OCI-LY1 (cell line): ENCODE results near the gene HNRNPA0.

Source experiments
- H2AFZ ChIP-seq: fragments of 200-600 bp; sonication (generic), shearing (Covaris generic); 2 replicates; pipeline ENCODE4 v1.6.0; 2014; ENCODE audit warnings: antibody characterized with exemption, mild to moderate bottlenecking, low read length
- H3F3A ChIP-seq: fragments of 200-600 bp; sonication (generic), shearing (Covaris generic); 2 replicates; pipeline ENCODE4 v1.6.0; 2014; ENCODE audit warnings: mild to moderate bottlenecking, antibody characterized with exemption, low read length, moderate library complexity; ENCODE audit not compliant: insufficient read depth
- H3K27ac ChIP-seq: fragments of 200-600 bp; sonication (generic); 2 replicates; pipeline ENCODE4 v1.5.1; 2014; ENCODE audit warnings: low read length, mixed run types, mild to moderate bottlenecking, low read depth; ENCODE audit not compliant: poor library complexity, severe bottlenecking
- H3K27me3 ChIP-seq: fragments of 200-600 bp; sonication (generic); 2 replicates; pipeline ENCODE4 v1.6.0; 2014; ENCODE audit warnings: antibody characterized with exemption, mild to moderate bottlenecking, low read length, moderate library complexity; ENCODE audit not compliant: insufficient read depth
- H3K36me3 ChIP-seq: fragments of 200-600 bp; sonication (generic); 2 replicates; pipeline ENCODE4 v1.6.1; 2014; ENCODE audit warnings: mild to moderate bottlenecking, antibody characterized with exemption, low read length, moderate library complexity, mixed read lengths; ENCODE audit not compliant: insufficient read depth
- H3K4me1 ChIP-seq: fragments of 200-600 bp; sonication (generic); 2 replicates; pipeline ENCODE4 v1.5.1; 2014; ENCODE audit warnings: mild to moderate bottlenecking, low read length, moderate library complexity; ENCODE audit not compliant: insufficient read depth, severe bottlenecking
- H3K4me2 ChIP-seq: fragments of 200-600 bp; sonication (generic), shearing (Covaris generic); 2 replicates; pipeline ENCODE4 v1.6.1; 2014; ENCODE audit warnings: low read length
- H3K4me3 ChIP-seq: fragments of 200-600 bp; sonication (generic); 2 replicates; pipeline ENCODE4 v1.5.1; 2014; ENCODE audit warnings: low read length, low read depth, mild to moderate bottlenecking, mixed read lengths; ENCODE audit not compliant: poor library complexity, severe bottlenecking
- H3K79me2 ChIP-seq: fragments of 200-600 bp; shearing (Covaris generic); 2 replicates; pipeline ENCODE4 v1.6.1; 2016; ENCODE audit warnings: mixed run types, low read length, mixed read lengths; ENCODE audit not compliant: insufficient read depth
- H3K9ac ChIP-seq: fragments of 200-600 bp; sonication (generic), shearing (Covaris generic); 2 replicates; pipeline ENCODE4 v1.6.1; 2014; ENCODE audit warnings: mild to moderate bottlenecking, low read length, mixed read lengths
- H3K9me2 ChIP-seq: fragments of 200-600 bp; sonication (generic), shearing (Covaris generic); 2 replicates; pipeline ENCODE4 v1.6.1; 2014; ENCODE audit warnings: low read depth, mild to moderate bottlenecking, low read length, mixed read lengths
- H3K9me3 ChIP-seq: fragments of 200-600 bp; shearing (Covaris generic); 2 replicates; pipeline ENCODE4 v1.6.1; 2014; ENCODE audit warnings: low read length, mixed read lengths
- H4K20me1 ChIP-seq: fragments of 200-600 bp; sonication (generic), shearing (Covaris generic); 2 replicates; pipeline ENCODE4 v1.6.0; 2016; ENCODE audit warnings: mild to moderate bottlenecking, low read length; ENCODE audit not compliant: insufficient read depth
- CTCF ChIP-seq: fragments of 200-600 bp; sonication (generic), shearing (Covaris generic); IDR thresholded peaks from 2 replicates; pipeline ENCODE4 v1.5.1; 2017; ENCODE audit warnings: mild to moderate bottlenecking, antibody characterized with exemption, low read length, moderate library complexity, mixed read lengths
- EZH2 ChIP-seq: fragments of 200-600 bp; sonication (generic), shearing (Covaris generic); IDR thresholded peaks from 2 replicates; pipeline ENCODE4 v1.8.0; 2017; ENCODE audit warnings: borderline replicate concordance, mixed run types, mild to moderate bottlenecking, antibody characterized with exemption, low read length, moderate library complexity, mixed read lengths

The HNRNPA0 gene

GRCh38 chr5:137754188-137754960 is at the start of gene HNRNPA0:
Gene HNRNPA0, minus strand, starts transcription at chr5:137754363. Its CDS starts 297 bp downstream, at chr5:137754066.
- peak within 1 kb of the TSS; percentile 82 for H3K4me2 ChIP-seq
- H3K27me3 ChIP-seq = no peaks in the 10 kb centered on the region
- peak within 1 kb of the TSS; percentile 18; the same call in 1 of the 2 replicates for H2AFZ ChIP-seq
- H3F3A ChIP-seq = no peaks in the 10 kb centered on the region
- H4K20me1 ChIP-seq = peaks cover 5% of the 10 kb centered on the region
- H3K9me2 ChIP-seq = no peaks in the 10 kb centered on the region
- TF ChIP-seq EZH2 (no peak), CTCF (no peak)
- H3K36me3 ChIP-seq = peaks cover 40% of the 10 kb centered on the region
- peak within 1 kb of the TSS; percentile 85 for H3K27ac ChIP-seq
- peaks cover 30% of the 10 kb centered on the region for H3K79me2 ChIP-seq
- peak within 1 kb of the TSS; percentile 100 for H3K4me3 ChIP-seq
- H3K9me3 ChIP-seq = no peaks in the 10 kb centered on the region
- peaks cover 32% of the 10 kb centered on the region for H3K4me1 ChIP-seq
- H3K9ac ChIP-seq = peak within 1 kb of the TSS; percentile 100

GRCh38 chr5:137802282-137803210 is 48.4 kb upstream of the HNRNPA0 start:
- Histone ChIP-seq H3K36me3 (no peaks in the 10 kb centered on the region), H3K79me2 (no peaks in the 10 kb centered on the region), H3K4me1 (no peaks in the 10 kb centered on the region), H3K9ac (no peak overlapping the region), H3K27me3 (no peaks in the 10 kb centered on the region), H3K9me2 (no peaks in the 10 kb centered on the region), H3K27ac (no peak overlapping the region), H3F3A (no peaks in the 10 kb centered on the region), H2AFZ (no peak overlapping the region), H4K20me1 (no peaks in the 10 kb centered on the region), H3K9me3 (no peaks in the 10 kb centered on the region), H3K4me2 (no peak overlapping the region), H3K4me3 (no peak overlapping the region)
- no peak for TF ChIP-seq CTCF
- no peak for TF ChIP-seq EZH2

- no peak overlapping the region for H3K4me3 ChIP-seq
- H3K79me2 ChIP-seq = no peaks in the 10 kb centered on the region
Observed at GRCh38 chr5:137800700-137801411, 46.7 kb upstream of the HNRNPA0 start.

More at GRCh38 chr5:137800700-137801411, 46.7 kb upstream of the HNRNPA0 start:
- no peaks in the 10 kb centered on the region for H3K4me1 ChIP-seq
- no peak for TF ChIP-seq CTCF
- TF ChIP-seq EZH2 = no peak
- no peaks in the 10 kb centered on the region for H3K36me3 ChIP-seq
- H4K20me1 ChIP-seq = no peaks in the 10 kb centered on the region
- no peak overlapping the region for H3K27ac ChIP-seq
- no peaks in the 10 kb centered on the region for H3K9me2 ChIP-seq
- no peak overlapping the region for H2AFZ ChIP-seq
- no peak overlapping the region for H3K9ac ChIP-seq
- no peaks in the 10 kb centered on the region for H3K27me3 ChIP-seq
- H3F3A ChIP-seq = no peaks in the 10 kb centered on the region
- H3K4me2 ChIP-seq = no peak overlapping the region
- no peaks in the 10 kb centered on the region for H3K9me3 ChIP-seq
